H1 (cell line): ENCODE measurements around the gene ZBTB1. TPM values are rescaled to one million over a fixed set of nuclear protein-coding genes. Genes with fewer than 3 reads are reported as not detected.

Experiments used
- CTCF ChIA-PET: fragments of 300-600 bp; sonication (Branson Sonifier 250); formaldehyde crosslinking; loops from one replicate; lab custom pipeline; 2021; ENCODE audit not compliant: partially characterized antibody; lab: Charles Lee
- POLR2A ChIA-PET: fragments of 300-600 bp; sonication (Branson Sonifier 250); formaldehyde crosslinking; loops from one replicate; lab custom pipeline; 2021; ENCODE audit warnings: inconsistent platforms; ENCODE audit not compliant: partially characterized antibody; lab: Charles Lee
- DNase-seq, 2 experiments: peaks; one replicate each; pipeline versions ENCODE4 v3.0.0 to v3.0.0-alpha.2; 2010 to 2022; ENCODE audit warnings: low spot score in 2 of 2, low read depth in 1 of 2, mixed read lengths in 1 of 2
- FAIRE-seq: peaks from 2 replicates; lab custom pipeline; 2011; peaks lifted over from hg19 to GRCh38; lab: Jason Lieb, UNC
- H2AFZ ChIP-seq: 2 replicates; pipeline ENCODE4 v1.8.1; 2012; ENCODE audit warnings: low read length, inconsistent platforms
- H2AK5ac ChIP-seq: 2 replicates; pipeline ENCODE4 v1.6.1; 2013; ENCODE audit warnings: low read depth, low read length
- H2BK120ac ChIP-seq: replicated peaks from 2 replicates; pipeline ENCODE3; 2013; ENCODE audit warnings: low read depth, low read length, inconsistent platforms
- H2BK12ac ChIP-seq: 2 replicates; pipeline ENCODE4 v1.6.1; 2013; ENCODE audit warnings: low read depth, low read length
- H2BK15ac ChIP-seq: 2 replicates; pipeline ENCODE4 v1.6.1; 2013; ENCODE audit warnings: low read length
- H2BK20ac ChIP-seq: 2 replicates; pipeline ENCODE4 v1.6.1; 2013; ENCODE audit warnings: low read length
- H2BK5ac ChIP-seq: 2 replicates; pipeline ENCODE4 v1.6.1; 2013; ENCODE audit warnings: low read depth, low read length
- H3K14ac ChIP-seq: 2 replicates; pipeline ENCODE4 v1.6.1; 2013; ENCODE audit warnings: inconsistent platforms; ENCODE audit not compliant: insufficient read length
- H3K18ac ChIP-seq: 2 replicates; pipeline ENCODE4 v1.6.1; 2013; ENCODE audit warnings: low read length; ENCODE audit errors: extremely low read depth
- H3K23ac ChIP-seq: 2 replicates; pipeline ENCODE4 v1.6.1; 2013; ENCODE audit warnings: inconsistent platforms; ENCODE audit not compliant: insufficient read length
- H3K23me2 ChIP-seq: 2 replicates; pipeline ENCODE4 v1.6.1; 2013; ENCODE audit warnings: low read depth, low read length
- H3K27ac ChIP-seq: 2 replicates; pipeline ENCODE4 v1.6.1; 2011; ENCODE audit warnings: low read depth, low read length, inconsistent platforms
- H3K27me3 ChIP-seq, 4 experiments: replicated peaks in 1 of 4; 1 replicate in 1 of 4; 2 replicates in 3 of 4; pipeline versions ENCODE4 v1.6.1 to v1.8.1; 2011 to 2013; ENCODE audit warnings: low read length in 3 of 4, mild to moderate bottlenecking in 3 of 4, inconsistent platforms in 2 of 4, mixed read lengths in 2 of 4, moderate library complexity in 1 of 4; ENCODE audit not compliant: control insufficient read depth in 3 of 4, insufficient read depth in 3 of 4; ENCODE audit errors: extremely low read depth in 1 of 4
- H3K36me3 ChIP-seq, 4 experiments: 2 replicates each; pipeline versions ENCODE4 v1.6.1 to v1.8.1; 2011 to 2013; ENCODE audit warnings: mild to moderate bottlenecking in 4 of 4, low read length in 3 of 4, moderate library complexity in 2 of 4, control low read depth in 1 of 4, inconsistent platforms in 1 of 4; ENCODE audit not compliant: insufficient read depth in 4 of 4, control insufficient read depth in 2 of 4
- H3K4ac ChIP-seq: replicated peaks from 2 replicates; pipeline ENCODE3; 2013; ENCODE audit warnings: low read length, low read depth, mixed read lengths, inconsistent platforms; ENCODE audit not compliant: insufficient read length
- H3K4me1 ChIP-seq, 4 experiments: replicated peaks in 1 of 4; 1 replicate in 1 of 4; 2 replicates in 3 of 4; pipeline versions ENCODE4 v1.6.1 to v1.8.1; 2011 to 2013; ENCODE audit warnings: low read length in 3 of 4, inconsistent platforms in 2 of 4, mixed read lengths in 1 of 4; ENCODE audit not compliant: insufficient read depth in 4 of 4, control insufficient read depth in 3 of 4
- H3K4me2 ChIP-seq, 2 experiments: 2 replicates each; pipeline versions ENCODE4 v1.6.1 to v1.8.1; 2011 to 2013; ENCODE audit warnings: low read depth in 2 of 2, low read length in 2 of 2, control low read depth in 1 of 2, inconsistent platforms in 1 of 2, mild to moderate bottlenecking in 1 of 2; ENCODE audit not compliant: insufficient read depth in 1 of 2
- H3K4me3 ChIP-seq, 4 experiments: fragments of 200-600, 300-600 bp in 1 of 4; sonication (generic), shearing (Covaris generic), sonication (Bioruptor Twin) in 1 of 4; 2 replicates each; pipeline versions ENCODE4 v1.5.1 to v1.8.1; 2011 to 2016; ENCODE audit warnings: low read length in 4 of 4, low read depth in 3 of 4, control low read depth in 2 of 4, inconsistent platforms in 2 of 4, mild to moderate bottlenecking in 2 of 4, mixed read lengths in 1 of 4, moderate library complexity in 1 of 4; ENCODE audit not compliant: insufficient read depth in 2 of 4; ENCODE audit errors: extremely low read depth in 1 of 4
- H3K56ac ChIP-seq: replicated peaks from 2 replicates; pipeline ENCODE3; 2013; ENCODE audit warnings: low read depth, mild to moderate bottlenecking, mixed read lengths, low read length, inconsistent platforms; ENCODE audit not compliant: insufficient read length
- H3K79me1 ChIP-seq: 2 replicates; pipeline ENCODE4 v1.6.1; 2013; ENCODE audit warnings: low read depth, low read length, control low read depth
- H3K79me2 ChIP-seq, 2 experiments: 2 replicates each; pipeline versions ENCODE4 v1.6.1 to v1.8.1; 2012 to 2013; ENCODE audit warnings: low read length in 2 of 2, mild to moderate bottlenecking in 2 of 2, inconsistent platforms in 1 of 2; ENCODE audit not compliant: insufficient read depth in 2 of 2, control insufficient read depth in 1 of 2
- H3K9ac ChIP-seq, 4 experiments: replicated peaks in 1 of 4; 1 replicate in 1 of 4; 2 replicates in 3 of 4; pipeline versions ENCODE4 v1.6.1 to v1.8.1; 2011 to 2013; ENCODE audit warnings: low read depth in 3 of 4, low read length in 3 of 4, control low read depth in 2 of 4, mild to moderate bottlenecking in 2 of 4, moderate library complexity in 2 of 4, inconsistent platforms in 1 of 4; ENCODE audit errors: extremely low read depth in 1 of 4
- H3K9me3 ChIP-seq, 2 experiments: 2 replicates each; pipeline versions ENCODE4 v1.6.1 to v1.8.1; 2012 to 2013; ENCODE audit warnings: mild to moderate bottlenecking in 2 of 2, moderate library complexity in 2 of 2, control low read depth in 1 of 2, inconsistent platforms in 1 of 2, low read depth in 1 of 2, low read length in 1 of 2, mixed read lengths in 1 of 2; ENCODE audit not compliant: insufficient read depth in 2 of 2
- H4K20me1 ChIP-seq, 2 experiments: replicated peaks in 1 of 2; 2 replicates each; pipeline versions ENCODE3 to v1.8.1; 2011 to 2013; ENCODE audit warnings: inconsistent platforms in 2 of 2, low read length in 2 of 2, mild to moderate bottlenecking in 1 of 2; ENCODE audit not compliant: insufficient read depth in 2 of 2, control insufficient read depth in 1 of 2
- H4K5ac ChIP-seq: 2 replicates; pipeline ENCODE4 v1.6.1; 2013; ENCODE audit warnings: low read length, low read depth, mixed read lengths, inconsistent platforms; ENCODE audit not compliant: insufficient read length
- H4K8ac ChIP-seq: 2 replicates; pipeline ENCODE4 v1.8.0; 2013; ENCODE audit warnings: mild to moderate bottlenecking, moderate library complexity, low read length, inconsistent platforms; ENCODE audit not compliant: insufficient read depth; ENCODE audit errors: extremely low read depth
- H4K91ac ChIP-seq: replicated peaks from 2 replicates; pipeline ENCODE3; 2013; ENCODE audit warnings: low read length, mixed read lengths, inconsistent platforms; ENCODE audit not compliant: insufficient read length
- BCL11A ChIP-seq, 2 experiments: IDR thresholded peaks; one replicate each; pipeline ENCODE4 v1.6.1; 2011; ENCODE audit warnings: low read depth in 2 of 2, low read length in 2 of 2, mild to moderate bottlenecking in 2 of 2
- CHD2 ChIP-seq: IDR thresholded peaks from 2 replicates; pipeline ENCODE4 v1.6.1; 2012; ENCODE audit warnings: low read length, improper control_type of control experiment
- CREB1 ChIP-seq: IDR thresholded peaks from 2 replicates; pipeline ENCODE4 v1.6.1; 2012; ENCODE audit warnings: inconsistent platforms
- EP300 ChIP-seq, 2 experiments: IDR thresholded peaks; 1 replicate in 1 of 2; 2 replicates in 1 of 2; pipeline ENCODE4 v1.6.1; 2011 to 2012; ENCODE audit warnings: low read depth in 2 of 2, low read length in 2 of 2, mild to moderate bottlenecking in 2 of 2, borderline replicate concordance in 1 of 2, inconsistent platforms in 1 of 2, moderate library complexity in 1 of 2
- FOSL1 ChIP-seq: IDR thresholded peaks from 2 replicates; pipeline ENCODE4 v1.6.1; 2011; ENCODE audit warnings: mild to moderate bottlenecking, low read depth, low read length, moderate library complexity; ENCODE audit not compliant: insufficient read depth
- KDM1A ChIP-seq: fragments of 200-600, 300-600 bp; sonication (generic); IDR thresholded peaks from 2 replicates; pipeline ENCODE4 v1.7.1; 2016; ENCODE audit warnings: mild to moderate bottlenecking, low read length, borderline replicate concordance
- KDM4A ChIP-seq: IDR thresholded peaks from one replicate; pipeline ENCODE4 v1.7.1; 2012; ENCODE audit warnings: low read depth, mild to moderate bottlenecking, moderate library complexity, low read length, inconsistent platforms; ENCODE audit not compliant: severe bottlenecking
- KDM5A ChIP-seq: fragments of 200-600 bp; IDR thresholded peaks from 2 replicates; pipeline ENCODE4 v1.7.1; 2012; ENCODE audit warnings: mild to moderate bottlenecking, low read length, inconsistent platforms, mixed read lengths
- POU5F1 ChIP-seq: IDR thresholded peaks from 2 replicates; pipeline ENCODE4 v1.6.1; 2011; ENCODE audit warnings: low read depth, mild to moderate bottlenecking, low read length, moderate library complexity
- RXRA ChIP-seq: IDR thresholded peaks from 2 replicates; pipeline ENCODE4 v1.6.1; 2011; ENCODE audit warnings: low read depth, mild to moderate bottlenecking, low read length, moderate library complexity; ENCODE audit not compliant: insufficient read depth
- SIRT6 ChIP-seq: IDR thresholded peaks from one replicate; pipeline ENCODE4 v1.7.1; 2012; ENCODE audit warnings: low read length, inconsistent platforms
- SIX5 ChIP-seq: IDR thresholded peaks from 2 replicates; pipeline ENCODE4 v1.6.1; 2011; ENCODE audit warnings: mild to moderate bottlenecking, low read depth, low read length
- SP2 ChIP-seq: IDR thresholded peaks from 2 replicates; pipeline ENCODE4 v1.6.1; 2012; ENCODE audit warnings: mild to moderate bottlenecking, low read length, inconsistent platforms
- TEAD4 ChIP-seq: IDR thresholded peaks from 2 replicates; pipeline ENCODE4 v1.6.1; 2012; ENCODE audit warnings: low read depth, low read length, inconsistent platforms, mixed read lengths
- WGBS, 2 experiments: shearing (Covaris generic) in 1 of 2; methylation state at CpG; one replicate each; pipeline versions ENCODE4 v1.1.6 to v1.1.7; 2013 to 2015; ENCODE audit warnings: low lambda C conversion rate in 2 of 2, mixed read lengths in 2 of 2, inconsistent platforms in 1 of 2, low coverage in 1 of 2, missing lambda C conversion rate in 1 of 2; ENCODE audit not compliant: insufficient replicate concordance in 2 of 2, insufficient coverage in 1 of 2, insufficient read length in 1 of 2; ENCODE audit errors: extremely low coverage in 1 of 2, missing lambda C conversion rate in 1 of 2; 5-methylcytosine and 5-hydroxymethylcytosine counted together
- polyA plus RNA-seq, 7 experiments: library from polyadenylated mRNA; depleted of rRNA in 3 of 7; stranded (reverse) in 5 of 7; unstranded in 2 of 7; fragments of >200 nt in 5 of 7; fragments of 200-250 nt in 2 of 7; gene quantifications; 1 replicate in 5 of 7; 2 replicates in 1 of 7; 4 replicates in 1 of 7; pipeline versions ENCODE4 v1.2.1 to v1.2.3, GENCODE V29; 2011 to 2013; ENCODE audit warnings: missing spikeins in 2 of 7, mixed read lengths in 2 of 7
- total RNA-seq: library from RNA; stranded (reverse); fragmentation: NEBNext Ultra II Directional; extraction: Animal tissue kit (Norgen Biotek cat#: 25700); gene quantifications from 2 replicates; pipeline ENCODE4 v1.2.1, GENCODE V29; 2021

ZBTB1 gene
- total and polyA plus RNA-seq, 2 of the 8 experiments (the other 6 are each of a cell fraction or from before 2014, with no cell fraction given): 13.6 to 27.5 TPM

DNA sequence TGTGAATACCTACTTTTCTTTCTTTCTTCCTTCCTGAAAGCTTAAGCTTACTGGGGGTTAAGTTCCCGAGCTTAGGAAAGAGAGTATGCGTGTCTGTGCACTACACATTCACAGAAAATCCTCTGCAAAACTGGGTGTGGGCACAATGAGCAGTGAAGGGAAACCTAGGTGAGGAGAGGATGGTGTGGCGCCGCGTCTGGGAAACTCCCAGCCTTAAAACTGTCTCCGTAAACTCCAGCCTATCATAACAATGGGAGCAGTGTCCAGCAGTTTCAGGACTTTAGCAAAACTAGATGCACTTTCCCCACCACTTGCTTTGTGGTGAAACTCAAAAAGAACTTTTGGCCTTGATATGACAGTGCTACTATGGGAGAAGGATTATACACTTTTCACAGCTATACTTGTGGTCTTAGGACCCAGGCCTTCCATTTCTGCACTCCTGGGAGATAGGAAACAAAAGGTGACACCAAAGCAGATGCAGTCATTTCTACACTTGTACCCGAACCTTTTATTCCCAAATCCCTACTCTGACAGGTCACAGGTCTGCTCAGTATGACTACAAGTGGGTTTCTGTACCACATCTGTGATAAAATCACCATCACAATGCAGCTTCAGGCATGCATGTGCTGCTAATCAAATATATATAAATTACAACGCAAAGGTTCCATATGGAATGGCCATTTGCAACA lies 28.8 kb upstream of the ZBTB1 start:
- no peaks in the 10 kb centered on the region for H3K23me2 ChIP-seq
- H2AFZ ChIP-seq: no peak overlapping the region
- H4K8ac ChIP-seq: no peak overlapping the region
- H3K23ac ChIP-seq: no peak overlapping the region
- no peak overlapping the region for H2BK20ac ChIP-seq
- H4K5ac ChIP-seq: no peak overlapping the region
- H4K91ac ChIP-seq: no peak overlapping the region
- no peak overlapping the region for H3K4me2 ChIP-seq
- ChIA-PET POLR2A (interaction anchor here (0.9 to 1.3 kb wide), 5 partner anchors 10 to 132 kb away, joined by 3 to 7 read pairs (median 3); partner anchors contain the start of genes AKAP5, HSPA2 and ZBTB1), CTCF (interaction anchor here (0.6 to 1.5 kb wide), 6 partner anchors 9 to 132 kb away, joined by 3 to 5 read pairs (median 4); no protein-coding TSS in a partner anchor)
- H3K14ac ChIP-seq: no peak overlapping the region
- no peaks in the 10 kb centered on the region for H3K27me3 ChIP-seq
- no peak for DNase-seq
- H3K36me3 ChIP-seq: no peaks in the 10 kb centered on the region
- no peak overlapping the region for H3K9ac ChIP-seq
- no peak overlapping the region for H2BK12ac ChIP-seq
- WGBS, 2 experiments: 93% methylated on average over 8 of the region's 8 CpGs; no CpG with 5 or more reads in 1 of the 2 experiments
- H3K79me2 ChIP-seq: no peaks in the 10 kb centered on the region
- no peak overlapping the region for H2BK5ac ChIP-seq
- peaks cover 2 to 3% of the 10 kb centered on the region in 2 experiments for H4K20me1 ChIP-seq
- H3K79me1 ChIP-seq: no peaks in the 10 kb centered on the region
- H3K56ac ChIP-seq: no peak overlapping the region
- no peak overlapping the region for H3K27ac ChIP-seq
- peak overlapping the region; percentile 14; the same call in 1 of the 2 replicates for H2AK5ac ChIP-seq
- FAIRE-seq: no peak
- no peak overlapping the region for H2BK120ac ChIP-seq
- H3K4me3 ChIP-seq: no peak overlapping the region
- H3K4me1 ChIP-seq: no peaks in the 10 kb centered on the region
- no peak overlapping the region for H3K18ac ChIP-seq
- H3K9me3 ChIP-seq: no peaks in the 10 kb centered on the region
- no peak overlapping the region for H3K4ac ChIP-seq
- H2BK15ac ChIP-seq: no peak overlapping the region
- TF ChIP-seq KDM5A (no peak), EP300 (IDR thresholded peaks at IDR 0.05; ENCODE audit: borderline replicate concordance in 1 of 2, low read depth in 2 of 2, low read length in 2 of 2) (no peak), KDM1A (no peak), RXRA (no peak), CHD2 (no peak), CREB1 (no peak), POU5F1 (no peak), FOSL1 (no peak), BCL11A (IDR thresholded peaks at IDR 0.05; ENCODE audit: low read depth in 2 of 2, low read length in 2 of 2) (no peak), SIX5 (no peak), SP2 (no peak), KDM4A (no peak), SIRT6 (no peak), TEAD4 (no peak)
